Esophagus squamous epithelium (tissue), 4 donors: ENCODE measurements around the gene LAMA3.

Source experiments
- POLR2A ChIP-seq, 4 donors: fragments of 450-650 bp; IDR thresholded peaks; one replicate each; pipeline ENCODE4 v1.6.1; 2017; ENCODE audit warnings: antibody characterized with exemption in 4 of 4, mild to moderate bottlenecking in 4 of 4, moderate library complexity in 3 of 4
- TF ChIP-seq, protein P1 (sequence below), 6 experiments: fragments of 450-650 bp in 4 of 6; fragments of 200-600 bp in 2 of 6; sonication (generic) in 2 of 6; IDR thresholded peaks; one replicate each; pipeline ENCODE4 v1.5.1; 2016 to 2019; ENCODE audit warnings: antibody characterized with exemption in 6 of 6, mild to moderate bottlenecking in 4 of 6, moderate library complexity in 4 of 6

DNA sequence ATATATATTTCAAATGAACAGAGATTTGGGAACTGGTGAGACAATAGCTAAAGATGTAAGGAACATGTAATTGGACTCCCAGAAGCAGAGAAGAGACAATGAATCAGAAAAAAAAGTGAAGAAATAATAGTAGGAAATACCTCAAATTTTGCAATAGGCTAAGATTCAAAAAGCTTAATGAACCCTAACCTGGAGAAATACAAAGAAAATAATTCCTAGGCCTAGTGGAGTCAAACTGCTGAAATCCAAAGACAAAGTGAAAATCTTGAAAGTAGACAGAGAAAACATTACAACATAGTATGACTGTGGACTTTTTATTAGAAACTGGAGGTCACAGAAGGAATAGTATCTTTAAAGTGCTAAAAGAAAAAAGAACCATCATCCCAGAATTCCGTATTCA is 76.7 kb downstream of the LAMA3 start:
- TF ChIP-seq, protein P1, sequence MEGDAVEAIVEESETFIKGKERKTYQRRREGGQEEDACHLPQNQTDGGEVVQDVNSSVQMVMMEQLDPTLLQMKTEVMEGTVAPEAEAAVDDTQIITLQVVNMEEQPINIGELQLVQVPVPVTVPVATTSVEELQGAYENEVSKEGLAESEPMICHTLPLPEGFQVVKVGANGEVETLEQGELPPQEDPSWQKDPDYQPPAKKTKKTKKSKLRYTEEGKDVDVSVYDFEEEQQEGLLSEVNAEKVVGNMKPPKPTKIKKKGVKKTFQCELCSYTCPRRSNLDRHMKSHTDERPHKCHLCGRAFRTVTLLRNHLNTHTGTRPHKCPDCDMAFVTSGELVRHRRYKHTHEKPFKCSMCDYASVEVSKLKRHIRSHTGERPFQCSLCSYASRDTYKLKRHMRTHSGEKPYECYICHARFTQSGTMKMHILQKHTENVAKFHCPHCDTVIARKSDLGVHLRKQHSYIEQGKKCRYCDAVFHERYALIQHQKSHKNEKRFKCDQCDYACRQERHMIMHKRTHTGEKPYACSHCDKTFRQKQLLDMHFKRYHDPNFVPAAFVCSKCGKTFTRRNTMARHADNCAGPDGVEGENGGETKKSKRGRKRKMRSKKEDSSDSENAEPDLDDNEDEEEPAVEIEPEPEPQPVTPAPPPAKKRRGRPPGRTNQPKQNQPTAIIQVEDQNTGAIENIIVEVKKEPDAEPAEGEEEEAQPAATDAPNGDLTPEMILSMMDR (IDR thresholded peaks at IDR 0.05) = no peak
- no peak for TF ChIP-seq POLR2A (IDR thresholded peaks at IDR 0.05)
